H1 (cell line): Measurements from ENCODE around the gene IQUB. TPM values are rescaled to one million over a fixed set of nuclear protein-coding genes. Genes with fewer than 3 reads are reported as not detected.

Source experiments
- CTCF ChIA-PET: fragments of 300-600 bp; sonication (Branson Sonifier 250); formaldehyde crosslinking; loops from one replicate; lab custom pipeline; 2021; ENCODE audit not compliant: partially characterized antibody; lab: Charles Lee
- POLR2A ChIA-PET: fragments of 300-600 bp; sonication (Branson Sonifier 250); formaldehyde crosslinking; loops from one replicate; lab custom pipeline; 2021; ENCODE audit warnings: inconsistent platforms; ENCODE audit not compliant: partially characterized antibody; lab: Charles Lee
- DNase-seq, 2 experiments: peaks; one replicate each; pipeline versions ENCODE4 v3.0.0 to v3.0.0-alpha.2; 2010 to 2022; ENCODE audit warnings: low spot score in 2 of 2, low read depth in 1 of 2, mixed read lengths in 1 of 2
- FAIRE-seq: peaks from 2 replicates; lab custom pipeline; 2011; peaks lifted over from hg19 to GRCh38; lab: Jason Lieb, UNC
- H2AFZ ChIP-seq: 2 replicates; pipeline ENCODE4 v1.8.1; 2012; ENCODE audit warnings: low read length, inconsistent platforms
- H2AK5ac ChIP-seq: 2 replicates; pipeline ENCODE4 v1.6.1; 2013; ENCODE audit warnings: low read depth, low read length
- H2BK120ac ChIP-seq: replicated peaks from 2 replicates; pipeline ENCODE3; 2013; ENCODE audit warnings: low read depth, low read length, inconsistent platforms
- H2BK12ac ChIP-seq: 2 replicates; pipeline ENCODE4 v1.6.1; 2013; ENCODE audit warnings: low read depth, low read length
- H2BK15ac ChIP-seq: 2 replicates; pipeline ENCODE4 v1.6.1; 2013; ENCODE audit warnings: low read length
- H2BK20ac ChIP-seq: 2 replicates; pipeline ENCODE4 v1.6.1; 2013; ENCODE audit warnings: low read length
- H2BK5ac ChIP-seq: 2 replicates; pipeline ENCODE4 v1.6.1; 2013; ENCODE audit warnings: low read depth, low read length
- H3K14ac ChIP-seq: 2 replicates; pipeline ENCODE4 v1.6.1; 2013; ENCODE audit warnings: inconsistent platforms; ENCODE audit not compliant: insufficient read length
- H3K18ac ChIP-seq: 2 replicates; pipeline ENCODE4 v1.6.1; 2013; ENCODE audit warnings: low read length; ENCODE audit errors: extremely low read depth
- H3K23ac ChIP-seq: 2 replicates; pipeline ENCODE4 v1.6.1; 2013; ENCODE audit warnings: inconsistent platforms; ENCODE audit not compliant: insufficient read length
- H3K23me2 ChIP-seq: 2 replicates; pipeline ENCODE4 v1.6.1; 2013; ENCODE audit warnings: low read depth, low read length
- H3K27ac ChIP-seq: 2 replicates; pipeline ENCODE4 v1.6.1; 2011; ENCODE audit warnings: low read depth, low read length, inconsistent platforms
- H3K27me3 ChIP-seq, 4 experiments: replicated peaks in 1 of 4; 1 replicate in 1 of 4; 2 replicates in 3 of 4; pipeline versions ENCODE4 v1.6.1 to v1.8.1; 2011 to 2013; ENCODE audit warnings: low read length in 3 of 4, mild to moderate bottlenecking in 3 of 4, inconsistent platforms in 2 of 4, mixed read lengths in 2 of 4, moderate library complexity in 1 of 4; ENCODE audit not compliant: control insufficient read depth in 3 of 4, insufficient read depth in 3 of 4; ENCODE audit errors: extremely low read depth in 1 of 4
- H3K36me3 ChIP-seq, 4 experiments: 2 replicates each; pipeline versions ENCODE4 v1.6.1 to v1.8.1; 2011 to 2013; ENCODE audit warnings: mild to moderate bottlenecking in 4 of 4, low read length in 3 of 4, moderate library complexity in 2 of 4, control low read depth in 1 of 4, inconsistent platforms in 1 of 4; ENCODE audit not compliant: insufficient read depth in 4 of 4, control insufficient read depth in 2 of 4
- H3K4ac ChIP-seq: replicated peaks from 2 replicates; pipeline ENCODE3; 2013; ENCODE audit warnings: low read length, low read depth, mixed read lengths, inconsistent platforms; ENCODE audit not compliant: insufficient read length
- H3K4me1 ChIP-seq, 4 experiments: replicated peaks in 1 of 4; 1 replicate in 1 of 4; 2 replicates in 3 of 4; pipeline versions ENCODE4 v1.6.1 to v1.8.1; 2011 to 2013; ENCODE audit warnings: low read length in 3 of 4, inconsistent platforms in 2 of 4, mixed read lengths in 1 of 4; ENCODE audit not compliant: insufficient read depth in 4 of 4, control insufficient read depth in 3 of 4
- H3K4me2 ChIP-seq, 2 experiments: 2 replicates each; pipeline versions ENCODE4 v1.6.1 to v1.8.1; 2011 to 2013; ENCODE audit warnings: low read depth in 2 of 2, low read length in 2 of 2, control low read depth in 1 of 2, inconsistent platforms in 1 of 2, mild to moderate bottlenecking in 1 of 2; ENCODE audit not compliant: insufficient read depth in 1 of 2
- H3K4me3 ChIP-seq, 4 experiments: fragments of 200-600, 300-600 bp in 1 of 4; sonication (generic), shearing (Covaris generic), sonication (Bioruptor Twin) in 1 of 4; 2 replicates each; pipeline versions ENCODE4 v1.5.1 to v1.8.1; 2011 to 2016; ENCODE audit warnings: low read length in 4 of 4, low read depth in 3 of 4, control low read depth in 2 of 4, inconsistent platforms in 2 of 4, mild to moderate bottlenecking in 2 of 4, mixed read lengths in 1 of 4, moderate library complexity in 1 of 4; ENCODE audit not compliant: insufficient read depth in 2 of 4; ENCODE audit errors: extremely low read depth in 1 of 4
- H3K56ac ChIP-seq: replicated peaks from 2 replicates; pipeline ENCODE3; 2013; ENCODE audit warnings: low read depth, mild to moderate bottlenecking, mixed read lengths, low read length, inconsistent platforms; ENCODE audit not compliant: insufficient read length
- H3K79me1 ChIP-seq: 2 replicates; pipeline ENCODE4 v1.6.1; 2013; ENCODE audit warnings: low read depth, low read length, control low read depth
- H3K79me2 ChIP-seq, 2 experiments: 2 replicates each; pipeline versions ENCODE4 v1.6.1 to v1.8.1; 2012 to 2013; ENCODE audit warnings: low read length in 2 of 2, mild to moderate bottlenecking in 2 of 2, inconsistent platforms in 1 of 2; ENCODE audit not compliant: insufficient read depth in 2 of 2, control insufficient read depth in 1 of 2
- H3K9ac ChIP-seq, 4 experiments: replicated peaks in 1 of 4; 1 replicate in 1 of 4; 2 replicates in 3 of 4; pipeline versions ENCODE4 v1.6.1 to v1.8.1; 2011 to 2013; ENCODE audit warnings: low read depth in 3 of 4, low read length in 3 of 4, control low read depth in 2 of 4, mild to moderate bottlenecking in 2 of 4, moderate library complexity in 2 of 4, inconsistent platforms in 1 of 4; ENCODE audit errors: extremely low read depth in 1 of 4
- H3K9me3 ChIP-seq, 2 experiments: 2 replicates each; pipeline versions ENCODE4 v1.6.1 to v1.8.1; 2012 to 2013; ENCODE audit warnings: mild to moderate bottlenecking in 2 of 2, moderate library complexity in 2 of 2, control low read depth in 1 of 2, inconsistent platforms in 1 of 2, low read depth in 1 of 2, low read length in 1 of 2, mixed read lengths in 1 of 2; ENCODE audit not compliant: insufficient read depth in 2 of 2
- H4K20me1 ChIP-seq, 2 experiments: replicated peaks in 1 of 2; 2 replicates each; pipeline versions ENCODE3 to v1.8.1; 2011 to 2013; ENCODE audit warnings: inconsistent platforms in 2 of 2, low read length in 2 of 2, mild to moderate bottlenecking in 1 of 2; ENCODE audit not compliant: insufficient read depth in 2 of 2, control insufficient read depth in 1 of 2
- H4K5ac ChIP-seq: 2 replicates; pipeline ENCODE4 v1.6.1; 2013; ENCODE audit warnings: low read length, low read depth, mixed read lengths, inconsistent platforms; ENCODE audit not compliant: insufficient read length
- H4K8ac ChIP-seq: 2 replicates; pipeline ENCODE4 v1.8.0; 2013; ENCODE audit warnings: mild to moderate bottlenecking, moderate library complexity, low read length, inconsistent platforms; ENCODE audit not compliant: insufficient read depth; ENCODE audit errors: extremely low read depth
- H4K91ac ChIP-seq: replicated peaks from 2 replicates; pipeline ENCODE3; 2013; ENCODE audit warnings: low read length, mixed read lengths, inconsistent platforms; ENCODE audit not compliant: insufficient read length
- MAX ChIP-seq: IDR thresholded peaks from 2 replicates; pipeline ENCODE4 v1.6.1; 2012; ENCODE audit warnings: inconsistent platforms
- PHF8 ChIP-seq: fragments of 200-600 bp; sonication (generic); conservative IDR thresholded peaks from 2 replicates; pipeline ENCODE4 v1.7.1; 2012; ENCODE audit warnings: low read depth, mild to moderate bottlenecking, inconsistent platforms, low read length, moderate library complexity
- WGBS, 2 experiments: shearing (Covaris generic) in 1 of 2; methylation state at CpG; one replicate each; pipeline versions ENCODE4 v1.1.6 to v1.1.7; 2013 to 2015; ENCODE audit warnings: low lambda C conversion rate in 2 of 2, mixed read lengths in 2 of 2, inconsistent platforms in 1 of 2, low coverage in 1 of 2, missing lambda C conversion rate in 1 of 2; ENCODE audit not compliant: insufficient replicate concordance in 2 of 2, insufficient coverage in 1 of 2, insufficient read length in 1 of 2; ENCODE audit errors: extremely low coverage in 1 of 2, missing lambda C conversion rate in 1 of 2; 5-methylcytosine and 5-hydroxymethylcytosine counted together
- polyA plus RNA-seq, 7 experiments: library from polyadenylated mRNA; depleted of rRNA in 3 of 7; stranded (reverse) in 5 of 7; unstranded in 2 of 7; fragments of >200 nt in 5 of 7; fragments of 200-250 nt in 2 of 7; gene quantifications; 1 replicate in 5 of 7; 2 replicates in 1 of 7; 4 replicates in 1 of 7; pipeline versions ENCODE4 v1.2.1 to v1.2.3, GENCODE V29; 2011 to 2013; ENCODE audit warnings: missing spikeins in 2 of 7, mixed read lengths in 2 of 7
- total RNA-seq: library from RNA; stranded (reverse); fragmentation: NEBNext Ultra II Directional; extraction: Animal tissue kit (Norgen Biotek cat#: 25700); gene quantifications from 2 replicates; pipeline ENCODE4 v1.2.1, GENCODE V29; 2021

Gene IQUB
- total and polyA plus RNA-seq, 2 of the 8 experiments (the other 6 are each of a cell fraction or from before 2014, with no cell fraction given), result 0.12 to 0.82 TPM

DNA sequence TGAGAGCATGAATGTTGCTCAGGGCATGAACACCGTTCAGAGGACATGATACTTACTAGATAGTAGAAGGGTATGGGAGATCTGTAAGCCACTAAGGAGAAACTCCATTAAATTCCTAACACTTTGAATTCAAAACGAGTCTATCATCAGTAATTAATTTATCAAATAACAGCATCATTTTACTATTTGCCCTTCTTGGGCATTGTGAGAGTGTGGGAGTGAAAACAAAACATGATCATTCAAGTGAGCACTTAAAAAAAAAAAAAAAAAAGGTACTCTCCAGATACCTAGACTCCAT is 46.7 kb upstream of the IQUB start:
- no peak overlapping the region for H2BK15ac ChIP-seq
- CTCF ChIA-PET, result interaction anchor here (0.7 to 6.5 kb wide), 27 partner anchors 11 to 291 kb away, joined by 3 to 38 read pairs (median 5); partner anchors contain the start of gene NDUFA5
- H3K4ac ChIP-seq, result no peak overlapping the region
- FAIRE-seq (no peak), DNase-seq (no peak)
- H3K79me1 ChIP-seq, result no peaks in the 10 kb centered on the region
- H3K23ac ChIP-seq, result no peak overlapping the region
- H3K4me2 ChIP-seq, result no peak overlapping the region
- H2BK120ac ChIP-seq, result no peak overlapping the region
- no peak overlapping the region for H2BK5ac ChIP-seq
- 54% methylated on average over 2 of the region's 2 CpGs; no CpG with 5 or more reads in 1 of the 2 experiments for WGBS, 2 experiments
- no peak overlapping the region for H3K9ac ChIP-seq
- TF ChIP-seq PHF8 (no peak), MAX (no peak)
- no peak overlapping the region for H4K5ac ChIP-seq
- no peak overlapping the region for H2AK5ac ChIP-seq
- H3K14ac ChIP-seq, result no peak overlapping the region
- H3K18ac ChIP-seq, result no peak overlapping the region
- H2BK12ac ChIP-seq, result no peak overlapping the region
- H3K27me3 ChIP-seq, result no peaks in the 10 kb centered on the region
- peaks cover 0 to 3% (median 0%) of the 10 kb centered on the region in 4 experiments; a peak in 4 of 7 replicates for H3K4me1 ChIP-seq
- no peak overlapping the region for H2BK20ac ChIP-seq
- H3K23me2 ChIP-seq, result no peaks in the 10 kb centered on the region
- H3K36me3 ChIP-seq, result no peaks in the 10 kb centered on the region
- H4K8ac ChIP-seq, result no peak overlapping the region
- peak overlapping the region; percentile 91; the same call in 1 of the 2 replicates for H2AFZ ChIP-seq
- no peak overlapping the region for H4K91ac ChIP-seq
- no peak overlapping the region for H3K27ac ChIP-seq
- no peaks in the 10 kb centered on the region for H3K79me2 ChIP-seq
- no peaks in the 10 kb centered on the region for H4K20me1 ChIP-seq
- H3K9me3 ChIP-seq, result no peaks in the 10 kb centered on the region
- POLR2A ChIA-PET, result interaction anchor here (1.4 kb wide), 1 partner anchor 14 kb away, joined by 3 read pairs; no protein-coding TSS in a partner anchor
- no peak overlapping the region for H3K56ac ChIP-seq
- H3K4me3 ChIP-seq, result no peak overlapping the region
